ENCODE measurements around the gene UBE3C.

GRCh38 chr7:157219154-157219553, 80.4 kb downstream of the UBE3C start:
- no peak for TF ChIP-seq POLR2AphosphoS5 (IDR thresholded peaks at IDR 0.05; ENCODE audit: low read depth, low read length)
- no peak for TF ChIP-seq SIN3A (IDR thresholded peaks at IDR 0.05; ENCODE audit: borderline replicate concordance, insufficient read depth, low read length)
- no peak for TF ChIP-seq REST (IDR thresholded peaks at IDR 0.05; ENCODE audit: insufficient read depth in 1 of 2, low read depth in 2 of 2, low read length in 2 of 2)
